Neutrophil (primary cell): ENCODE data around the gene CKAP2.
"Not testable (repeated sequence)": the region's sequence is repeated elsewhere in the genome, so short reads cannot be mapped to it uniquely, and the experiment has no call there.

Experiments
- H3K27ac ChIP-seq: fragments of 200-600 bp; sonication (generic); 2 replicates; pipeline ENCODE4 v1.5.1; 2016; ENCODE audit warnings: mild to moderate bottlenecking, moderate library complexity
- H3K27me3 ChIP-seq: fragments of 200-600 bp; sonication (generic); 2 replicates; pipeline ENCODE4 v1.6.0; 2016; ENCODE audit warnings: mild to moderate bottlenecking
- H3K36me3 ChIP-seq: fragments of 200-600 bp; sonication (generic); 2 replicates; pipeline ENCODE4 v1.5.1; 2017
- H3K4me1 ChIP-seq, 2 experiments: fragments of 200-600 bp in 1 of 2; sonication (generic) in 1 of 2; 1 replicate in 1 of 2; 2 replicates in 1 of 2; pipeline versions ENCODE4 v1.5.1 to v1.6.1; 2013 to 2016; ENCODE audit warnings: low read depth in 1 of 2, low read length in 1 of 2, mild to moderate bottlenecking in 1 of 2, moderate library complexity in 1 of 2; ENCODE audit not compliant: control insufficient read depth in 1 of 2, insufficient read depth in 1 of 2
- H3K4me3 ChIP-seq, 2 experiments: fragments of 200-600 bp in 1 of 2; sonication (generic) in 1 of 2; 1 replicate in 1 of 2; 2 replicates in 1 of 2; pipeline ENCODE4 v1.5.1; 2013 to 2016; ENCODE audit warnings: low read depth in 1 of 2, low read length in 1 of 2, mild to moderate bottlenecking in 1 of 2, moderate library complexity in 1 of 2
- H3K9me3 ChIP-seq: fragments of 200-600 bp; sonication (generic); 2 replicates; pipeline ENCODE4 v1.5.1; 2016
- TF ChIP-seq, protein P1 (sequence below): fragments of 200-600 bp; sonication (generic); IDR thresholded peaks from 2 replicates; pipeline ENCODE4 v1.5.1; 2016; ENCODE audit warnings: antibody characterized with exemption

Gene CKAP2

DNA sequence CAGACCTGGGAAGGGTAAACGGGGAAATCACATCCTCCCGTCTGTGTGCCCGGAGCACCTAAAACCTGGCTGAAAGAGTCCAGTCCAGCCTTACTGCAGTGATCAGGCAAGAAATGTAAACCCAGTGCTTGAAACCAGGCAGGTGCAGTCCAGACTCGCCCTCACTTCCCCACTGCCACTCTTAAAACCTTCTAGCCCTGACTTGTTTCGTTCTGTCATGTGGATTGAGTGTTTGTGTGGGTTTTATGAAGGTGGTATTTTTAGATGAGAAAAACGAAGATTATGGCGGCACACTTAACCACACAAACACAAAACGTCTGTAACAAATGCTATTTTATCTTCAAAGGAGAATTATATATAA, 839 bp upstream of the CKAP2 start:
- Histone ChIP-seq H3K27ac (peak overlapping the region; percentile 94), H3K27me3 (no peaks in the 10 kb centered on the region), H3K9me3 (no peaks in the 10 kb centered on the region), H3K36me3 (no peaks in the 10 kb centered on the region), H3K4me3 (peak overlapping the region; percentile 85 to 92), H3K4me1 (peaks cover 30 to 35% of the 10 kb centered on the region in 2 experiments)
- TF ChIP-seq, protein P1, sequence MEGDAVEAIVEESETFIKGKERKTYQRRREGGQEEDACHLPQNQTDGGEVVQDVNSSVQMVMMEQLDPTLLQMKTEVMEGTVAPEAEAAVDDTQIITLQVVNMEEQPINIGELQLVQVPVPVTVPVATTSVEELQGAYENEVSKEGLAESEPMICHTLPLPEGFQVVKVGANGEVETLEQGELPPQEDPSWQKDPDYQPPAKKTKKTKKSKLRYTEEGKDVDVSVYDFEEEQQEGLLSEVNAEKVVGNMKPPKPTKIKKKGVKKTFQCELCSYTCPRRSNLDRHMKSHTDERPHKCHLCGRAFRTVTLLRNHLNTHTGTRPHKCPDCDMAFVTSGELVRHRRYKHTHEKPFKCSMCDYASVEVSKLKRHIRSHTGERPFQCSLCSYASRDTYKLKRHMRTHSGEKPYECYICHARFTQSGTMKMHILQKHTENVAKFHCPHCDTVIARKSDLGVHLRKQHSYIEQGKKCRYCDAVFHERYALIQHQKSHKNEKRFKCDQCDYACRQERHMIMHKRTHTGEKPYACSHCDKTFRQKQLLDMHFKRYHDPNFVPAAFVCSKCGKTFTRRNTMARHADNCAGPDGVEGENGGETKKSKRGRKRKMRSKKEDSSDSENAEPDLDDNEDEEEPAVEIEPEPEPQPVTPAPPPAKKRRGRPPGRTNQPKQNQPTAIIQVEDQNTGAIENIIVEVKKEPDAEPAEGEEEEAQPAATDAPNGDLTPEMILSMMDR = no peak

DNA sequence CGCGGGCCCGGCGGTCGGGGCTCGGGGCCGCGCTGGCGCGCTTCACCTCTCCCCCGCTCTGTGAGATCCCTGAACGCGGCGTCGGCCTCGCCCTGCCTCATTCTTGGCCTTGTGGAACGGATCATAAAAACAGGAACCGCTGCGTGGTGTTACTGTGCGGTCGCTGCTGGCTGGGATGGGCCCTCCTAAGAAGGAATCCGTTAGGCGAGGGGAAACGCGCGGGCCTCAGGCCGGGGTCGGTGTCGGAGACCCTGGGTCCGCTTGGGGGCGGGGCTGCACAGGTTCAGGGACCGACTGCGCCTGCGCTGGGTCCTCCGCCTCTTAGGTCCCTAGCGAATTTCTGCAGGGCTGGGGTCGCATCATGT, 381 bp downstream of the CKAP2 start:
- H3K9me3 ChIP-seq = no peaks in the 10 kb centered on the region
- H3K4me1 ChIP-seq = peaks cover 26 to 27% of the 10 kb centered on the region in 2 experiments
- H3K27ac ChIP-seq = peak overlapping the region; percentile 94
- peak overlapping the region; percentile 85 to 92 for H3K4me3 ChIP-seq
- no peaks in the 10 kb centered on the region for H3K27me3 ChIP-seq
- peaks cover under 1% of the 10 kb centered on the region for H3K36me3 ChIP-seq
- TF ChIP-seq, protein P1 = no peak

DNA sequence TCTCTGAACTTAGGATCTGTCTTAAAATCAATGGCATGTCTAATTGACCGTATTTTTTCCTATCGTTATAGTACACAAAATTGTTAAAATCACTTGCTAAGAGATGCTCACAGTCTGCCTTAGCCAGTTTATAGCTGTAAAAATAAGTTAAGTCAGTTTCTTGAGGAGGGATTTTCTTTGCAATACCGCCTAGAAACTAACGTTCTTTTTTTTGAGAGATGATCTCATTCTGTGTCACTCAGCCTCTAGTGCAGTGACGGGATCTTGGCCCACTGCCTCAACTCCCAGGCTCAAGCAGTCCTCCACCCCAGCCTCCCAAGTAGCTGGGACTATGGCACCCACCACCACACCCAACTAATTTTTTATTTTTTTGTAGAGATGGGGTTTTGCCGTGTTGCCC, 4.4 kb downstream of the CKAP2 start:
- TF ChIP-seq, protein P1 = no peak
- Histone ChIP-seq H3K27me3 (no peaks in the 10 kb centered on the region), H3K4me3 (no peak overlapping the region), H3K4me1 (peaks cover 14 to 15% of the 10 kb centered on the region in 2 experiments), H3K36me3 (peaks cover 31% of the 10 kb centered on the region), H3K9me3 (no peaks in the 10 kb centered on the region), H3K27ac (no peak overlapping the region)

DNA sequence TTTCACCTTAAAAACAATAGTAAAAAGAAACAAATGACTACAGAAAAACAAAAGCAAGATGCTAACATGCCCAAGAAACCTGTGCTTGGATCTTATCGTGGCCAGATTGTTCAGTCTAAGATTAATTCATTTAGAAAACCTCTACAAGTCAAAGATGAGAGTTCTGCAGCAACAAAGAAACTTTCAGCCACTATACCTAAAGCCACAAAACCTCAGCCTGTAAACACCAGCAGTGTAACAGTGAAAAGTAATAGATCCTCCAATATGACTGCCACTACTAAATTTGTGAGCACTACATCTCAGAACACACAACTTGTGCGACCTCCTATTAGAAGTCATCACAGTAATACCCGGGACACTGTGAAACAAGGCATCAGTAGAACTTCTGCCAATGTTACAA, 6.0 kb downstream of the CKAP2 start:
- peaks cover 3 to 6% of the 10 kb centered on the region in 2 experiments for H3K4me1 ChIP-seq
- peaks cover 43% of the 10 kb centered on the region for H3K36me3 ChIP-seq
- H3K4me3 ChIP-seq = no peak overlapping the region
- H3K27me3 ChIP-seq = no peaks in the 10 kb centered on the region
- no peak overlapping the region for H3K27ac ChIP-seq
- H3K9me3 ChIP-seq = no peaks in the 10 kb centered on the region
- TF ChIP-seq, protein P1 = no peak

DNA sequence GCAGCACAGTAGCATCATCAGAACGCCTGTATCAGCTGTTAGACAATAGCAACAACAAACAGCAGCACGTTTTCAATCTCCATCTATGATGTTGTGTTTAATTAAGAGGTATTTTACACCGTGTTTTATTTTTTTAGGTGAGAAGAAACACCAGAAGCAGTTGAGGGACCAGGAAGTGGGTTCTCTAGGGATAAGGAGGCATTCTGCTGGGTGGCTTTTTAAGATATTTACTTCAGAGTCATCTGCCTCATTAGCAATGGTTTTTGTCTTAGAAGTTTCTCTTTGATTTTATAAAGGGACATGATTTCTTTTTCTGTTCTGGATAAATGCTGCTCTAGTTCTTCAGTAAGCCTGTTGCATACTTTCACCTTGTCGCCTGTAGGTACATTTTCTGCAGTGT, 8.2 kb downstream of the CKAP2 start:
- TF ChIP-seq, protein P1 = no peak
- H3K4me1 ChIP-seq = no peaks in the 10 kb centered on the region
- no peaks in the 10 kb centered on the region for H3K9me3 ChIP-seq
- H3K27ac ChIP-seq = no peak overlapping the region
- peaks cover 54% of the 10 kb centered on the region for H3K36me3 ChIP-seq
- no peak overlapping the region for H3K4me3 ChIP-seq
- no peaks in the 10 kb centered on the region for H3K27me3 ChIP-seq

DNA sequence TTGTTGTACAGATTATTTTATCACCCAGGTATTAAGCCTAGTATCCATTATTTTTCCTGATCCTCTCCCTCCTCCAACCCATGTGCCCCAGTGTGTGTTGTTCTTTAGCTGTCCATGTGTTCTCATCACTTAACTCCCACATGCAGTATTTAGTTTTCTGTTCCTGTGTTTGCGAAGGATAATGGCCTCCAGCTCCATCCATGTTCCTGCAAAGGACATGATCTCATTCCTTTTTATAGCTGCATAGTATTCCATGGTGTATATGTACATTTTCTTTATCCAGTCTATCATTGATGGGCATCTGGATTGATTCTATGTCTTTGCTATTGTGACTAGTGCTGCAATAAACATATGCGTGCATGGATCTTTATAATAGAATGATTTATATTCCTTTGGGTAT, 13.2 kb downstream of the CKAP2 start:
- H3K36me3 ChIP-seq = peaks cover 56% of the 10 kb centered on the region
- H3K4me1 ChIP-seq, H3K27me3 ChIP-seq, H3K9me3 ChIP-seq, H3K4me3 ChIP-seq, H3K27ac ChIP-seq: not testable (repeated sequence)

DNA sequence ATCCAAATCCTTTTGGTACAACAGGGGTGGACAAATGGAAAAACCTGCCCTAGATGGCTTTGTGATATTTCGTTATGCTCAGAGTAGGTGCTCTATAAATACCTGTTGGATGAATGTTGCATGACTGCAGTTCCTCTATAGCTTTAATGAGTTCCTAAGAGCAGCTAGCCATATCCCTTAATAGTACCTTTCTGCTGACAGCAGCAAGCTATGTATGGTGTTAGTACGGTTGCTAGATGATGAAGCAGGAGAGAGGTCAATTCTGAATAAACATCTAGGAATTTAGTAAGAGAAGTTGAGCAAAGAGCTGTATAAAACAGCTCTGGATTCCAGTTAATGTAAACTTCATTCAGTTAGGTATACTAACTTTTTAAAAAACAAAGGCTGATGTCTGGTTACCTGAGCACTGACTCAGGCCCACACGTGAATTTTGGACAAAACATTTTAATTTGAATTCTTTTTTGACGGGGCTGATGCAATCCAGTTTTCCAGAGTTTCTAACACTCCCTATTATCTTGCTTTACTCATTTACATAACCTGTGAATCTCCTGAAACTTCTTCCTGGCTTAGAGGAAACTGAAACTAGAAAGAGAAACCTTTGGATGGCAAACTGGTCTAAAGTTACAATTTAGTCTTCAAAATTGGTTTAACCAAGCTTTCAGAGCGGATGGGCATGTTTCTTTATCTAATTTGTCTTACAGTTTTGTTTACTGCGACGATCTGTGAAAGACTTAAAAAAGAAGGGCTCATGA, 25.6 kb downstream of the CKAP2 start:
- not testable (repeated sequence) for H3K27me3 ChIP-seq, H3K4me3 ChIP-seq, H3K4me1 ChIP-seq, H3K9me3 ChIP-seq, H3K27ac ChIP-seq
- H3K36me3 ChIP-seq = peaks cover 14% of the 10 kb centered on the region

DNA sequence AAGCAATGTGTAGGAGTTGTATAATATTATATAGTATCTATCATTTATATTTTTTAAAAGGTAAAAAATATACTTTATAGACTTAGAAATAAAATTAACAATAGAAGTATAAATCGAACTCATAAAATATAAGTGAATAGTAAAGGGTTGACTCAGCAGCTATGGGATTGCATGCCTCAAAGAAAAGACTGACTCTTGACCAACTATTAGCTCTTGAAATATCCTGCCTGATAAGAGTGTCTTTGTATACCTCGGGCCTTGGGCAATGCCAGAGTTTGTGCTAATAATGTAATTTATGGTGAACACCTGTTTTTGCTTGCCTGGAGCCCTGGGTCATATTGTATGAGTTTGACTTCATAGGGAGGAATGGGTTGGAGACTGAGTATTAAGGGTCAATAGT, 31.8 kb downstream of the CKAP2 start:
- H3K9me3 ChIP-seq, H3K4me3 ChIP-seq, H3K27ac ChIP-seq, H3K4me1 ChIP-seq, H3K27me3 ChIP-seq, H3K36me3 ChIP-seq: not testable (repeated sequence)

DNA sequence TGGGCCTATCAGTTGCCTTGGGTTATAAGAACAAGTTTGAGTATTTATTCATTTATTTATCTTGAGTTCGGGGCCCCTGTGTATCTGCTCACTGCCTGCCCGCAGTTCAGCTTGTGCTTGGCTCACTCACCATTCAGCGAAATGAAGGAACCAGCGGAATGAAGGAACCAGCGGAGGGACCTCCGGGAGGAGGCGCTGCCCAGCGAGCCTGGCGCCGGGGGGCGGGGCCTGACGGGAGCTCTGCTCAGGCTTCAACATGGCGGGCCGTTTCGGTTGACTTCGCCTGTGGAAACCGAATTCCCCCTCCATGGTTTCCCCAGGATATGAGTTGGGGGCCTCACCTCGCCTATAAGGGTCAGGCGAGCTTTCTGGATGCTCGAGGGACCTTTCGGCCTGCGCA, 33.5 kb downstream of the CKAP2 start:
- H3K4me3 ChIP-seq, H3K27ac ChIP-seq, H3K27me3 ChIP-seq, H3K4me1 ChIP-seq, H3K36me3 ChIP-seq, H3K9me3 ChIP-seq: not testable (repeated sequence)
